GM13976 (cell line): ENCODE measurements around the gene ATF6B.

Experiments used
- DNase-seq: peaks from one replicate; pipeline ENCODE4 v3.0.0; 2012; ENCODE audit warnings: low spot score
- in situ Hi-C: fragments of 300-500 bp; cut with MboI; formaldehyde crosslinking; loops from one replicate; pipeline ENCODE4 v1.12.0; 2022; ENCODE audit warnings: low sequenced_read_pairs, mixed read lengths, inconsistent platforms; ENCODE audit not compliant: unreplicated experiment
- TF ChIP-seq, protein P1 (sequence below): IDR thresholded peaks from 2 replicates; pipeline ENCODE4 v1.5.1; 2012; ENCODE audit warnings: borderline replicate concordance, mild to moderate bottlenecking; ENCODE audit not compliant: insufficient read depth; ENCODE audit errors: extremely low read depth, missing control alignments, control extremely low read depth

ATF6B gene

DNA sequence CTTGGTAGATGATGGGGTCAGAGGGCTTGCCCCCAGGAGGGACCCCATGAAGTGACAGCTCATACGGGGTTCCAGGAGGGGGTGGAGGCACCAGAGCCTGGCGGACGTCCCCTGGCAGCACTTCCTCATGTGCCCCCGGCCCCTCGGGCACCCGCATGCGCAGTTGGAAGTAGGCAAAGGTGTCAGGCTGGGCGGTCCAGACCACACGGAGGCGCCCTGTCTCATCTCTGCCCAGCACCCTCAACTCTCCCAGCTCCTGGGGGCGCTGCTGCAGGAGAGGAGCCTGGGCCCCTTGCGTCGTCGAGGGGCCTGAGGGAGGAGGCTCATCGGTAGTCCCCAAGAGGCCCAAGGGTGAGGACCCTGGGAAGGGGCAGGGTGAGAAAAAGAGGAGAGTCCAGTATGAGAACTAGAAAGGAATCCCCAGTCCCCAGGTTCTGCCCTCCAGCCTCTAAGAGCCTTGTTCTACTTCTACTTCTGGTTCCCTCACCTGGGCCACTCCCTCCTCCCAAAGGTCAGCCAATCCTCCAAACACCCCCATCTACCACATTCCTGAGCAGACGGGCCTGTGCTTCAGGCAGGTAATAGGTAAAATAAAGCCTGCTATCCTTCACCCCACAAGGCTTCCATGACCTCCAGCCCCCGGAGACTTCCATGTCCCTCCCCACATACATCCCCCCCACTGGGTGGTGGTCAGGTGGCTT, 42.1 kb downstream of the ATF6B start:
- in situ Hi-C loops = no loop called here
- TF ChIP-seq, protein P1, sequence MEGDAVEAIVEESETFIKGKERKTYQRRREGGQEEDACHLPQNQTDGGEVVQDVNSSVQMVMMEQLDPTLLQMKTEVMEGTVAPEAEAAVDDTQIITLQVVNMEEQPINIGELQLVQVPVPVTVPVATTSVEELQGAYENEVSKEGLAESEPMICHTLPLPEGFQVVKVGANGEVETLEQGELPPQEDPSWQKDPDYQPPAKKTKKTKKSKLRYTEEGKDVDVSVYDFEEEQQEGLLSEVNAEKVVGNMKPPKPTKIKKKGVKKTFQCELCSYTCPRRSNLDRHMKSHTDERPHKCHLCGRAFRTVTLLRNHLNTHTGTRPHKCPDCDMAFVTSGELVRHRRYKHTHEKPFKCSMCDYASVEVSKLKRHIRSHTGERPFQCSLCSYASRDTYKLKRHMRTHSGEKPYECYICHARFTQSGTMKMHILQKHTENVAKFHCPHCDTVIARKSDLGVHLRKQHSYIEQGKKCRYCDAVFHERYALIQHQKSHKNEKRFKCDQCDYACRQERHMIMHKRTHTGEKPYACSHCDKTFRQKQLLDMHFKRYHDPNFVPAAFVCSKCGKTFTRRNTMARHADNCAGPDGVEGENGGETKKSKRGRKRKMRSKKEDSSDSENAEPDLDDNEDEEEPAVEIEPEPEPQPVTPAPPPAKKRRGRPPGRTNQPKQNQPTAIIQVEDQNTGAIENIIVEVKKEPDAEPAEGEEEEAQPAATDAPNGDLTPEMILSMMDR = no peak
- DNase-seq = peak; percentile 52

DNA sequence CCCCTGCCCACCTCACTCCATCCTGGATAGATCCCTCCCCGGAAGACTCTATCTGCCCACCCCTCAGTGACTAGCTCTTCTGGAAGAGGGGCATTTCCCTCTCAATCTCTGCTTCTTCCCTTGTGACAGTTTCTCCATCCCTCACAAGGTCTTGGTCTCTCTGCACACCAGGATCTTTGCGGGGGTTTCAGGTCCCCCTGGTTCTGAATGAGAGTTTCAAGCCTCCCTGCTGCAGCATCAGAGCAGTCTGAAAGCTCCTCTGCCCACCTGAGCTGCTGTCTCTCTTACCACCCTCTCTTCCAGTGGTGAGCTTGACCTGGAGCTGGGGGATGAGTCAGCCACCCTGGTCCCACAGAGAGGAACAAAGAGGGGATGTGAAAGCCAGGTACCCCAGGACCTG, 43.3 kb downstream of the ATF6B start:
- TF ChIP-seq, protein P1 = no peak

DNA sequence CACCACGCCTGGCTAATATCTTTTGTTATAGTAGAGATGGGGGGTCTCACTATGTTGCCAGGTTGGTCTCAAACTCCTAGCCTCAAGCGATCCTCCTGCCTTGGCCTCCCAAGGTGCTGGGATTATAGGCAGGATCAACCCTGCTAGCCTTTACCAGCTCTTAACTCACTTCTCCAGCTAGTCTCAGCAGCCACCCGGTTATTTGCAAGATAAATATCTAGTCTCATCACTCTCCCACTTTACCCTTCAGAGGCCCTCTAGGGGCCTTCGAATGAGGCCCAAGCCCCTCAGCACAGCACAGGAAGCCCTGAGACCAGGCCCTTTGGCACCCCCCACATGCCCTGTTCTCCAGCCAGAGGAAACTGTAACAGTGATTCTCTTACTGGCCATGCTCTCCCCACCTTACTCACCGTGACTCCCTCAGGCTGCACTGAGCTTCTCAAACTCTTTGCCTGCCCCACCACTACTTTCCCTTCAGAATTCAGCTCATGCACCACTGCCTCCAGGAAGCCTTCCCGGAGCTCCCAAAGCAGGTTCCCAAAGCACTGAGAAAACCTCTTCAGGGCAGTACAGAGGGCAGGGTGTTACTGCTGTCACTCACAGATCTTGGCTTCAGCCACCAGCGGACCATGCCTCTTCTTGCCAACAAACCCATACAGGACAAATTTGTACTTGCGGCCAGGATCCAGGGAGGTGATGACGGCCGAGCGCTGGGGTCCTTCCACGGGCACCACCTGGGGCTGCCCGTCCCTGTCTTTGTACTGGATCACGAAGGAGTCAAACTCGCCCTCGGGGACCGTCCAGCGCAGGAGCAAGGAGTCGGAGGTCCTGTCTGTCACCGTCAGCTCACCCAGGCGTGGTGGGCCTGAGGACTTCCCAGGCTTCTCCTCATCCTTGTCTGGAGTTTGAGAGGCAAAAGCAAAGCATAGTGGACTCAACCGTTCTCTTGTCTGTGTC, 44.0 kb downstream of the ATF6B start:
- TF ChIP-seq, protein P1 = no peak
- in situ Hi-C loops = no loop called here
- DNase-seq = no peak

More for the DNA sequence above, 43.3 kb downstream of the ATF6B start:
- no peak for DNase-seq
- in situ Hi-C loops = no loop called here

DNA sequence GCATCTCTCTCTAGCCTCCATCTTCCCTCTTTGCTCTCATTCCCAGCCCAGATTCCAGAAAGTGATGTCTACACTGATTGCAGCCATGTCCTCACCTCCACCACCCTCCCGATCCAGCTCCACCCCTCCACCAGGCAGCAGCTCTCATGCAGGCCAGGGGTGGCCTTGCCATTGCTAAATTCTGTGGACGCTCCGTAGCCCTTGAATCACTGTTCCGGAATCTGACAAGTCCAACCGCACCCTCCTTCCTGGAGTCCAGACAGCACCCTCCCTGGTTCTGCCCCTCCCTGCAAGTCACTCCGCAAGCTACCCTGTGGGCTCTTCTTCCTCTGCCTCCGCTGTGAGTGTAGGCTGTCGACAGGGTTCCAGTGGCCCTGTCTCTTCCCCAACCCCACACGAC, 45.1 kb downstream of the ATF6B start:
- no peak for DNase-seq
- in situ Hi-C loops = no loop called here
- TF ChIP-seq, protein P1 = no peak

DNA sequence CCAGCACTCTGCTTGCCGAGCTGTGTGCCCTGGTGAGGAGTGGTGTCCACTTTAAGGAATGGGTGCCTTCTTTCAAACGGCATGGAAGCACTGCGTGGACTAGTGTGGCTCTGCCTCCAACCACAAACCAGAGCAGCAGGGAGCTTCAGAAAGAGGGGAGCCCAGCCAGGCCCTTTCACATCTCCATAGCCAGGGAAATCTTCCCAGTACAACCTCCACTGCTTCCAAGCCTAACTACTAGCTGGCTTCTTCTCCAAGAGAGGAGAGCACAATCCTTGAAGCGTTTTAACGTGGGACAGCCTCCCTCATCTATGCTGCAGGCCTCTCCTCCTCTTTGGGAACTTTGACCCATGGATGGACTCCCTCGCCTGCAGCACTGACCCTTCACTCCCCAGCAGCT, 45.6 kb downstream of the ATF6B start:
- DNase-seq = no peak
- TF ChIP-seq, protein P1 = no peak
- in situ Hi-C loops = no loop called here

DNA sequence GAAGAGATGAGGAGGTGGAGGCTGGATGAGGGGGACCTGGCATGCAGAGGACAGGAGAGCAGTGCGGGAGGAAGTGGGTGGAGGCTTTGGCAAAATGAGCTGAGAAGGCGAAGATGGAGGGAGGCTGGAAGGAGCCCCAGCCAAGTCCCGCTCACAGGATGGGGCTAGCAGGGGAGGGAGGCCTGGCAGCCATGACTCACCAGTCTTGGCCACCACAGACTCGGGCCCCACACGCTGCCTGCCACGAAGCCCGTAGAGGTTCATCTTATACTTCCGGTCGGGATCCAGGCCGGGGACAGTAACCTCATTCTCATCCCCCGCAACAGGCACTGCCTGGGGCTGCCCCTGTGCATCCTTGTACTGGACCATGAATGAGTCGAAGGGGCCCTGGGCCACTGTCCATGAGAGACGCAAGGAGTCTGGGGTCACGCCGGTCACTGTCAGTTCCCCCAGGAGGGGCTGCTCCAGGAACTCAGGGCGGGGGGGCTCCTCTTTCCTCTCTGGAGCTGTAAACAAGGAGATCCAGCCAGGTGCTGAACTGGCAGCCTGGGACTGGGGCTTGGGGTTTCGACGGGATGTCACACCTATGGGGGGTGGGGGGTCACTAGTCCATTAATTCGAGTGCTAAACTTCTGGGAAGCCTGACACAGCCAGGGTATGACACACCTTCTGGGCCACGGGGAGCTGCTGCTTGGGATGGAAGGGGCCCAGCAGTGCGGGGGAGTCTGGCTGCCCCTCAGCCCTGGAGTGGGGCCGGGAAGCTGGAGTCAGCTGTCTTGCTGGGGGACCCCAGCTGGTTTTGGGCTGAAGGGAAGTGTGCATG, 46.7 kb downstream of the ATF6B start:
- in situ Hi-C loops = no loop called here
- TF ChIP-seq, protein P1 = no peak
- DNase-seq = no peak
